ENCODE data around the gene GARNL3.

GRCh38 chr9:127392976-127393375, 128.4 kb downstream of the GARNL3 start:
- TF ChIP-seq FOXP2 (optimal IDR thresholded peaks at IDR 0.05; ENCODE audit: control extremely low read depth, extremely low read length, insufficient read depth) (no peak), EZH2 (IDR thresholded peaks at IDR 0.05) (no peak), POLR2AphosphoS5 (IDR thresholded peaks at IDR 0.05; ENCODE audit: borderline replicate concordance, low read depth, low read length) (no peak)
